SK-N-SH treated with all-trans-retinoic acid at 6 μM for 48 hours (cell line): Measurements from ENCODE around the gene ARHGAP9.

Experiments
- ATAC-seq: fragments of 200-7000 bp; cut with Tn5 transposase; 3 replicates; pipeline ENCODE4 v1.9.1; 2020; ENCODE audit warnings: mild to moderate bottlenecking, moderate library complexity
- BACH2 ChIP-seq: fragments of 250-450 bp; sonication (Bioruptor Pico); IDR thresholded peaks from 2 replicates; pipeline ENCODE4 v1.9.0; 2021; ENCODE audit warnings: mild to moderate bottlenecking, borderline replicate concordance
- CSDC2 ChIP-seq: fragments of 250-450 bp; sonication (Bioruptor Pico); IDR thresholded peaks from 2 replicates; pipeline ENCODE4 v1.5.0; 2020; ENCODE audit warnings: mild to moderate bottlenecking, moderate library complexity
- CSRNP3 ChIP-seq: fragments of 250-450 bp; sonication (Bioruptor Pico); IDR thresholded peaks from 2 replicates; pipeline ENCODE4 v1.5.1; 2021; ENCODE audit warnings: mild to moderate bottlenecking, moderate library complexity
- ESRRG ChIP-seq: fragments of 250-450 bp; sonication (Bioruptor Pico); IDR thresholded peaks from 2 replicates; pipeline ENCODE4 v1.6.1; 2021; ENCODE audit warnings: mild to moderate bottlenecking
- GLIS3 ChIP-seq: fragments of 250-450 bp; sonication (Bioruptor Pico); IDR thresholded peaks from 2 replicates; pipeline ENCODE4 v1.5.0; 2020; ENCODE audit warnings: mild to moderate bottlenecking, moderate library complexity
- ISL1 ChIP-seq: fragments of 250-450 bp; sonication (Bioruptor Pico); IDR thresholded peaks from 2 replicates; pipeline ENCODE4 v2.1.2; 2022; ENCODE audit warnings: mild to moderate bottlenecking, moderate library complexity
- OSR1 ChIP-seq: fragments of 250-450 bp; sonication (Bioruptor Pico); IDR thresholded peaks from 2 replicates; pipeline ENCODE4 v1.8.0; 2022; ENCODE audit warnings: moderate library complexity, mild to moderate bottlenecking, inconsistent platforms
- PPARA ChIP-seq: fragments of 250-450 bp; sonication (Bioruptor Pico); IDR thresholded peaks from 2 replicates; pipeline ENCODE4 v1.5.0; 2020; ENCODE audit warnings: mild to moderate bottlenecking, borderline replicate concordance
- RARB ChIP-seq: fragments of 250-450 bp; sonication (Bioruptor Pico); IDR thresholded peaks from 2 replicates; pipeline ENCODE4 v1.8.0; 2021; ENCODE audit warnings: mild to moderate bottlenecking, moderate library complexity
- SNAI2 ChIP-seq: fragments of 250-450 bp; sonication (Bioruptor Pico); IDR thresholded peaks from 2 replicates; pipeline ENCODE4 v1.5.0; 2020; ENCODE audit warnings: mild to moderate bottlenecking, moderate library complexity
- TCF4 ChIP-seq: fragments of 250-450 bp; sonication (Bioruptor Pico); IDR thresholded peaks from 2 replicates; pipeline ENCODE4 v1.8.0; 2021; ENCODE audit warnings: mild to moderate bottlenecking, moderate library complexity, borderline replicate concordance
- TOX ChIP-seq: fragments of 250-450 bp; sonication (Bioruptor Pico); IDR thresholded peaks from 2 replicates; pipeline ENCODE4 v1.8.0; 2021; ENCODE audit warnings: mild to moderate bottlenecking, moderate library complexity, borderline replicate concordance
- ZC3H10 ChIP-seq: fragments of 250-450 bp; sonication (Bioruptor Pico); IDR thresholded peaks from 2 replicates; pipeline ENCODE4 v1.5.1; 2021; ENCODE audit warnings: mild to moderate bottlenecking, moderate library complexity
- ZFP3 ChIP-seq: fragments of 250-450 bp; sonication (Bioruptor Pico); IDR thresholded peaks from 2 replicates; pipeline ENCODE4 v1.5.0; 2020; ENCODE audit warnings: mild to moderate bottlenecking, moderate library complexity
- ZFP30 ChIP-seq: fragments of 450-650 bp; formaldehyde crosslinking; IDR thresholded peaks from 2 replicates; pipeline ENCODE4 v1.5.0; 2022; ENCODE audit warnings: mild to moderate bottlenecking, moderate library complexity
- ZNF8 ChIP-seq: fragments of 450-650 bp; formaldehyde crosslinking; IDR thresholded peaks from 2 replicates; pipeline ENCODE4 v1.5.0; 2020; ENCODE audit warnings: mild to moderate bottlenecking, moderate library complexity
- TF ChIP-seq, protein P1 (sequence below): fragments of 250-450 bp; sonication (Bioruptor Pico); IDR thresholded peaks from 2 replicates; pipeline ENCODE4 v1.8.0; 2020; ENCODE audit warnings: mild to moderate bottlenecking, moderate library complexity, borderline replicate concordance
- TF ChIP-seq, protein P2 (sequence below): fragments of 250-450 bp; sonication (Bioruptor Pico); IDR thresholded peaks from 2 replicates; pipeline ENCODE4 v1.5.0; 2020; ENCODE audit warnings: mild to moderate bottlenecking, moderate library complexity
- TF ChIP-seq, protein P3 (sequence below): fragments of 250-450 bp; sonication (Bioruptor Pico); IDR thresholded peaks from 2 replicates; pipeline ENCODE4 v1.8.0; 2021; ENCODE audit warnings: low read depth, mild to moderate bottlenecking, moderate library complexity, borderline replicate concordance
- TF ChIP-seq, protein P4 (sequence below): fragments of 250-450 bp; sonication (Bioruptor Pico); IDR thresholded peaks from 2 replicates; pipeline ENCODE4 v1.5.1; 2020; ENCODE audit warnings: low read depth, mild to moderate bottlenecking, moderate library complexity

The ARHGAP9 gene

DNA sequence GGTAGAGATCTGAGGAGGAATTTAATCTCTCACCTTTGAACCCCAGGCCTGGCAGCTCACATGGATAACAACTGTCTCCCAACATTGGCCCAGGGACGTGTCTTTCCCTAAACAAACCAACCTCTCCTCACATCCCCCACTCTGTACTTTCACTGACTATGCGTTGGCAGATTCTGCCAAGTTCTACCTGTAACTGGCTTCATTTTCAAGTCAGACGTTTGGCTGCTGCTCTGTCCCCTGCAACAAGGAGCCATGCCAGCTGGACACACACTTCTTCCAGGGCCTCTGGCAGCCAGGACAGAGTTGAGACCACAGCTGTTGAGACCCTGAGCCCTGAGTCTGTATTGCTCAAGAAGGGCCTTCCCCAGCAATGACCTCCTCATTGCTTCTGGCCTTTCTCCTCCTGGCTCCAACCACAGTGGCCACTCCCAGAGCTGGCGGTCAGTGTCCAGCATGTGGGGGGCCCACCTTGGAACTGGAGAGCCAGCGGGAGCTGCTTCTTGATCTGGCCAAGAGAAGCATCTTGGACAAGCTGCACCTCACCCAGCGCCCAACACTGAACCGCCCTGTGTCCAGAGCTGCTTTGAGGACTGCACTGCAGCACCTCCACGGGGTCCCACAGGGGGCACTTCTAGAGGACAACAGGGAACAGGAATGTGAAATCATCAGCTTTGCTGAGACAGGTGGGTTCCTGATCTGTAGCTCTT is 45.0 kb downstream of the ARHGAP9 start, which contains the start of gene INHBC:
Gene INHBC (plus strand): TSS at position 268 of the 707 bp plus-strand sequence. CDS start 103 bp downstream, at position 371.
- TF ChIP-seq GLIS3 (CRISPR knock-in tag) = no peak
- no peak for TF ChIP-seq ESRRG
- TF ChIP-seq TCF4 (CRISPR knock-in tag) = no peak
- TF ChIP-seq ISL1 = no peak
- TF ChIP-seq, protein P1, sequence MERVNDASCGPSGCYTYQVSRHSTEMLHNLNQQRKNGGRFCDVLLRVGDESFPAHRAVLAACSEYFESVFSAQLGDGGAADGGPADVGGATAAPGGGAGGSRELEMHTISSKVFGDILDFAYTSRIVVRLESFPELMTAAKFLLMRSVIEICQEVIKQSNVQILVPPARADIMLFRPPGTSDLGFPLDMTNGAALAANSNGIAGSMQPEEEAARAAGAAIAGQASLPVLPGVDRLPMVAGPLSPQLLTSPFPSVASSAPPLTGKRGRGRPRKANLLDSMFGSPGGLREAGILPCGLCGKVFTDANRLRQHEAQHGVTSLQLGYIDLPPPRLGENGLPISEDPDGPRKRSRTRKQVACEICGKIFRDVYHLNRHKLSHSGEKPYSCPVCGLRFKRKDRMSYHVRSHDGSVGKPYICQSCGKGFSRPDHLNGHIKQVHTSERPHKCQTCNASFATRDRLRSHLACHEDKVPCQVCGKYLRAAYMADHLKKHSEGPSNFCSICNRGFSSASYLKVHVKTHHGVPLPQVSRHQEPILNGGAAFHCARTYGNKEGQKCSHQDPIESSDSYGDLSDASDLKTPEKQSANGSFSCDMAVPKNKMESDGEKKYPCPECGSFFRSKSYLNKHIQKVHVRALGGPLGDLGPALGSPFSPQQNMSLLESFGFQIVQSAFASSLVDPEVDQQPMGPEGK (CRISPR knock-in tag) = no peak
- TF ChIP-seq SNAI2 (CRISPR knock-in tag) = no peak
- no peak for TF ChIP-seq BACH2 (CRISPR knock-in tag)
- no peak for TF ChIP-seq PPARA (CRISPR knock-in tag)
- TF ChIP-seq, protein P2, sequence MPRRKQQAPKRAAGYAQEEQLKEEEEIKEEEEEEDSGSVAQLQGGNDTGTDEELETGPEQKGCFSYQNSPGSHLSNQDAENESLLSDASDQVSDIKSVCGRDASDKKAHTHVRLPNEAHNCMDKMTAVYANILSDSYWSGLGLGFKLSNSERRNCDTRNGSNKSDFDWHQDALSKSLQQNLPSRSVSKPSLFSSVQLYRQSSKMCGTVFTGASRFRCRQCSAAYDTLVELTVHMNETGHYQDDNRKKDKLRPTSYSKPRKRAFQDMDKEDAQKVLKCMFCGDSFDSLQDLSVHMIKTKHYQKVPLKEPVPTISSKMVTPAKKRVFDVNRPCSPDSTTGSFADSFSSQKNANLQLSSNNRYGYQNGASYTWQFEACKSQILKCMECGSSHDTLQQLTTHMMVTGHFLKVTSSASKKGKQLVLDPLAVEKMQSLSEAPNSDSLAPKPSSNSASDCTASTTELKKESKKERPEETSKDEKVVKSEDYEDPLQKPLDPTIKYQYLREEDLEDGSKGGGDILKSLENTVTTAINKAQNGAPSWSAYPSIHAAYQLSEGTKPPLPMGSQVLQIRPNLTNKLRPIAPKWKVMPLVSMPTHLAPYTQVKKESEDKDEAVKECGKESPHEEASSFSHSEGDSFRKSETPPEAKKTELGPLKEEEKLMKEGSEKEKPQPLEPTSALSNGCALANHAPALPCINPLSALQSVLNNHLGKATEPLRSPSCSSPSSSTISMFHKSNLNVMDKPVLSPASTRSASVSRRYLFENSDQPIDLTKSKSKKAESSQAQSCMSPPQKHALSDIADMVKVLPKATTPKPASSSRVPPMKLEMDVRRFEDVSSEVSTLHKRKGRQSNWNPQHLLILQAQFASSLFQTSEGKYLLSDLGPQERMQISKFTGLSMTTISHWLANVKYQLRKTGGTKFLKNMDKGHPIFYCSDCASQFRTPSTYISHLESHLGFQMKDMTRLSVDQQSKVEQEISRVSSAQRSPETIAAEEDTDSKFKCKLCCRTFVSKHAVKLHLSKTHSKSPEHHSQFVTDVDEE (CRISPR knock-in tag) = no peak
- TF ChIP-seq ZC3H10 (CRISPR knock-in tag) = no peak
- no peak for ATAC-seq

DNA sequence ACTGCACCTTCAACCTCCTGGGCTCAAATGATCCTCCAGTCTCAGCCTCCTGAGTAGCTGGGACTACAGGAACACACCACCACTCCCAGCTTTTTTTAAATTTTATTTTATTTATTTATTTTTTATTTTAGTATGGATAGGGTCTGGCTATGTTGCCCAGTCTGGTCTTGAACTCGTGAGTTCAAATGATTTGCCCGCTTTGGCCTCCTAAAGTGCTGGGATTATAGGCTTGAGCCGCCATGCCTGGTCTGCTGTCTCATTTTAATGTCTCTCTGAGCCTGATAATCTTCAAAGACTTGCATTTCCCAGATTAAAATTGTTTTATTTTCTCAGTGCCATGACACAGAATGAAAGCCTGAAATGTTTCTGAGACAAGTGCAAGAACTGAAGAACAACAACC is 46.3 kb downstream of the ARHGAP9 start:
- no peak for ATAC-seq
- TF ChIP-seq ISL1 = no peak
- TF ChIP-seq, protein P3, sequence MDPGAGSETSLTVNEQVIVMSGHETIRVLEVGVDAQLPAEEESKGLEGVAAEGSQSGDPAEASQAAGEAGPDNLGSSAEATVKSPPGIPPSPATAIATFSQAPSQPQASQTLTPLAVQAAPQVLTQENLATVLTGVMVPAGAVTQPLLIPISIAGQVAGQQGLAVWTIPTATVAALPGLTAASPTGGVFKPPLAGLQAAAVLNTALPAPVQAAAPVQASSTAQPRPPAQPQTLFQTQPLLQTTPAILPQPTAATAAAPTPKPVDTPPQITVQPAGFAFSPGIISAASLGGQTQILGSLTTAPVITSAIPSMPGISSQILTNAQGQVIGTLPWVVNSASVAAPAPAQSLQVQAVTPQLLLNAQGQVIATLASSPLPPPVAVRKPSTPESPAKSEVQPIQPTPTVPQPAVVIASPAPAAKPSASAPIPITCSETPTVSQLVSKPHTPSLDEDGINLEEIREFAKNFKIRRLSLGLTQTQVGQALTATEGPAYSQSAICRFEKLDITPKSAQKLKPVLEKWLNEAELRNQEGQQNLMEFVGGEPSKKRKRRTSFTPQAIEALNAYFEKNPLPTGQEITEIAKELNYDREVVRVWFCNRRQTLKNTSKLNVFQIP (CRISPR knock-in tag) = no peak
- no peak for TF ChIP-seq SNAI2 (CRISPR knock-in tag)
- TF ChIP-seq CSDC2 (CRISPR knock-in tag) = no peak
- no peak for TF ChIP-seq CSRNP3 (CRISPR knock-in tag)
- TF ChIP-seq TCF4 (CRISPR knock-in tag) = no peak
- no peak for TF ChIP-seq ZC3H10 (CRISPR knock-in tag)

DNA sequence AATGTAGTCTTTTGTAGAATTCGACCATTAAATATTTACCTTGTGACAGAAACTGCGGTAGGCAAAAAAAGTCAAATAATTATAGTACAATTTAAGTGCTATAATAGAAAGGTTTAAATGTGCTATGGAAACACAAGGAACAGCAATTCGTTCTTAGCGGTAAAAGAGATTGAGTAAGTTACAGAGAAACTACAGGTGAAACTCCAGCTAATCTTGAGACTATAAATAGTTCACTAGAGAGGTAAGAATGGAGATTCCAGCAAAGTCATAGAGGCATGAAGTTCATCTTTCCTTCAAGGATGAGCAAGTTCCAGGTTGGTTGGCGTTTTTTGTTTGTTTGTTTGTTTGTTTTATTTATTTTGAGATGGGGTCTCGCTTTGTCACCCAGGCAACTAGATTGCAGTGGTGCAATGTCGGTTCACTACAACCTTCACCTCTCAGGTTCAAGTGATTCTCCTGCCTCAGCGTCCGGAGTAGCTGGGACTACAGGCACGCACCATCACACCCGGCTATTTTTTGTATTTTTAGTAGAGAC is 47.9 kb downstream of the ARHGAP9 start:
- TF ChIP-seq GLIS3 (CRISPR knock-in tag) (no peak), ZFP3 (no peak), TOX (CRISPR knock-in tag) (no peak), ZNF8 (CRISPR knock-in tag) (no peak), PPARA (CRISPR knock-in tag) (no peak), RARB (no peak), CSRNP3 (CRISPR knock-in tag) (no peak), OSR1 (CRISPR knock-in tag) (no peak), ZC3H10 (CRISPR knock-in tag) (no peak), ESRRG (no peak), CSDC2 (CRISPR knock-in tag) (no peak), ZFP30 (CRISPR knock-in tag) (no peak)
- TF ChIP-seq, protein P4, sequence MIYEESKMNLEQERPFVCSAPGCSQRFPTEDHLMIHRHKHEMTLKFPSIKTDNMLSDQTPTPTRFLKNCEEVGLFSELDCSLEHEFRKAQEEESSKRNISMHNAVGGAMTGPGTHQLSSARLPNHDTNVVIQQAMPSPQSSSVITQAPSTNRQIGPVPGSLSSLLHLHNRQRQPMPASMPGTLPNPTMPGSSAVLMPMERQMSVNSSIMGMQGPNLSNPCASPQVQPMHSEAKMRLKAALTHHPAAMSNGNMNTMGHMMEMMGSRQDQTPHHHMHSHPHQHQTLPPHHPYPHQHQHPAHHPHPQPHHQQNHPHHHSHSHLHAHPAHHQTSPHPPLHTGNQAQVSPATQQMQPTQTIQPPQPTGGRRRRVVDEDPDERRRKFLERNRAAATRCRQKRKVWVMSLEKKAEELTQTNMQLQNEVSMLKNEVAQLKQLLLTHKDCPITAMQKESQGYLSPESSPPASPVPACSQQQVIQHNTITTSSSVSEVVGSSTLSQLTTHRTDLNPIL (CRISPR knock-in tag) = no peak
- TF ChIP-seq, protein P2 (CRISPR knock-in tag) = no peak
- TF ChIP-seq, all 23 proteins: peak for 0
- no peak for ATAC-seq
